ENCODE results near the gene HLCS. TPM values are rescaled to one million over a fixed set of nuclear protein-coding genes. Genes with fewer than 3 reads are reported as not detected.

Gene HLCS
- total and polyA plus RNA-seq, 10 of the 15 experiments (the other 5 are each of a cell fraction or from before 2014, with no cell fraction given): 1.5 to 12.7 (median 9.6) TPM

DNA sequence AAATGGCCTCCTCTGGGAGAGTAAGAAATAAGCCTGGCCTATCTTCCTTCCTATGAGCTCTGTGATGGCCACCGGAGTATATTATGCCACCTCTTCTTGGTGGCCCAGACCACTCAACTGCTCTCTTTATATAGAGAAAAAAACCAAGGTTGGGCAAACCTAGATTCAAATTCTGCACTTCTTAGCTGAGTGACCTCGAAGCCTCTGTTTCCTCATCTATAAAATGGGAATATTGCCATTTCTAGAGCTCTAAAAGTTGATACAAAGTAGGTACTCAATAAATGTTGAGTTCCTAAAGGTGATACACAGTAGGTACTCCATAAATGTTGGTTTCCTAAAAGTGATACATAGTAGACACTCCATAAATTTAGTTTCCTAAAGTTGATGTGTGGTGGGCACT, 120.7 kb downstream of the HLCS start (continued):
- no peak for TF ChIP-seq NKRF (conservative IDR thresholded peaks at IDR 0.05)
- no peak for TF ChIP-seq MXI1 (IDR thresholded peaks at IDR 0.05; ENCODE audit: low read depth, low read length)
- TF ChIP-seq, protein P1, sequence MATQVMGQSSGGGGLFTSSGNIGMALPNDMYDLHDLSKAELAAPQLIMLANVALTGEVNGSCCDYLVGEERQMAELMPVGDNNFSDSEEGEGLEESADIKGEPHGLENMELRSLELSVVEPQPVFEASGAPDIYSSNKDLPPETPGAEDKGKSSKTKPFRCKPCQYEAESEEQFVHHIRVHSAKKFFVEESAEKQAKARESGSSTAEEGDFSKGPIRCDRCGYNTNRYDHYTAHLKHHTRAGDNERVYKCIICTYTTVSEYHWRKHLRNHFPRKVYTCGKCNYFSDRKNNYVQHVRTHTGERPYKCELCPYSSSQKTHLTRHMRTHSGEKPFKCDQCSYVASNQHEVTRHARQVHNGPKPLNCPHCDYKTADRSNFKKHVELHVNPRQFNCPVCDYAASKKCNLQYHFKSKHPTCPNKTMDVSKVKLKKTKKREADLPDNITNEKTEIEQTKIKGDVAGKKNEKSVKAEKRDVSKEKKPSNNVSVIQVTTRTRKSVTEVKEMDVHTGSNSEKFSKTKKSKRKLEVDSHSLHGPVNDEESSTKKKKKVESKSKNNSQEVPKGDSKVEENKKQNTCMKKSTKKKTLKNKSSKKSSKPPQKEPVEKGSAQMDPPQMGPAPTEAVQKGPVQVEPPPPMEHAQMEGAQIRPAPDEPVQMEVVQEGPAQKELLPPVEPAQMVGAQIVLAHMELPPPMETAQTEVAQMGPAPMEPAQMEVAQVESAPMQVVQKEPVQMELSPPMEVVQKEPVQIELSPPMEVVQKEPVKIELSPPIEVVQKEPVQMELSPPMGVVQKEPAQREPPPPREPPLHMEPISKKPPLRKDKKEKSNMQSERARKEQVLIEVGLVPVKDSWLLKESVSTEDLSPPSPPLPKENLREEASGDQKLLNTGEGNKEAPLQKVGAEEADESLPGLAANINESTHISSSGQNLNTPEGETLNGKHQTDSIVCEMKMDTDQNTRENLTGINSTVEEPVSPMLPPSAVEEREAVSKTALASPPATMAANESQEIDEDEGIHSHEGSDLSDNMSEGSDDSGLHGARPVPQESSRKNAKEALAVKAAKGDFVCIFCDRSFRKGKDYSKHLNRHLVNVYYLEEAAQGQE (IDR thresholded peaks at IDR 0.05; ENCODE audit: low read depth, low read length): no peak
- no peak for TF ChIP-seq NFYA (IDR thresholded peaks at IDR 0.05; ENCODE audit: borderline replicate concordance, low read depth, low read length)

- no peaks in the 10 kb centered on the region for H3K4me1 ChIP-seq (ENCODE audit: control insufficient read depth, insufficient read depth, low read length)
- intact Hi-C loops (cut with micrococcal nuclease; ENCODE audit: unreplicated experiment) (no loop called here), in situ Hi-C loops (cut with MboI) (no loop called here)
- no peaks in the 10 kb centered on the region; the same call in 1 of the 2 replicates for H4K20me1 ChIP-seq (ENCODE audit: control insufficient read depth, insufficient read depth)
- ChIA-PET CTCF (no interaction called here), RAD21 (ENCODE audit: unreplicated experiment) (no interaction called here), POLR2A (no interaction called here), SMC1A (ENCODE audit: uncharacterized antibody, unreplicated experiment) (no interaction called here)
- H3K9ac ChIP-seq (ENCODE audit: control insufficient read depth, insufficient read depth, low read length): no peak overlapping the region
- no peak overlapping the region for H3K4me2 ChIP-seq (ENCODE audit: control insufficient read depth, insufficient read depth)
- no TSS peak for BruUV-seq (replicated peaks)
- H3K9me3 ChIP-seq (replicated peaks; ENCODE audit: control insufficient read depth, insufficient read depth, low read length): no peaks in the 10 kb centered on the region
- no peaks in the 10 kb centered on the region for H3K36me3 ChIP-seq (ENCODE audit: control insufficient read depth in 2 of 2, insufficient read depth in 2 of 2, low read length in 1 of 2)
- DNase-seq (ENCODE audit: low read depth, low spot score): no peak
- no peak overlapping the region for H2AFZ ChIP-seq (ENCODE audit: control insufficient read depth, low read depth, low read length)
- 81% methylated on average over 10 of the region's 10 CpGs for WGBS (ENCODE audit: insufficient coverage, insufficient replicate concordance, low lambda C conversion rate, missing lambda C conversion rate)
- no peak overlapping the region for H3K4me3 ChIP-seq
- no peaks in the 10 kb centered on the region for H3K27me3 ChIP-seq (replicated peaks in 1 of 2; ENCODE audit: control insufficient read depth in 2 of 2, insufficient read depth in 2 of 2, low read length in 1 of 2)
- no peak for FAIRE-seq
- H3K27ac ChIP-seq (ENCODE audit: control insufficient read depth, insufficient read depth): no peak overlapping the region
- no peak for ATAC-seq
- no peaks in the 10 kb centered on the region for H3K79me2 ChIP-seq (ENCODE audit: control insufficient read depth, insufficient read depth, low read length)
- TF ChIP-seq LARP7 (IDR thresholded peaks at IDR 0.05) (no peak), RCOR1 (conservative IDR thresholded peaks at IDR 0.05; ENCODE audit: low read depth, low read length) (no peak), ZBTB40 (IDR thresholded peaks at IDR 0.05; ENCODE audit: borderline replicate concordance) (no peak), ATF7 (IDR thresholded peaks at IDR 0.05; ENCODE audit: low read depth) (no peak), ETV6 (conservative IDR thresholded peaks at IDR 0.05 in 1 of 2, IDR thresholded peaks at IDR 0.05 in 1 of 2; ENCODE audit: borderline replicate concordance in 1 of 2, low read depth in 1 of 2) (no peak), GATAD2B (conservative IDR thresholded peaks at IDR 0.05; ENCODE audit: low read depth) (no peak), RFX5 (IDR thresholded peaks at IDR 0.05; ENCODE audit: low read depth, low read length) (no peak), FOS (IDR thresholded peaks at IDR 0.05; ENCODE audit: borderline replicate concordance, extremely low read depth, insufficient read length) (no peak), PAX8 (IDR thresholded peaks at IDR 0.05) (no peak)
Measured at GRCh38 chr21:36845070-36845469, 121.4 kb downstream of the HLCS start.

Data from GM12878 (cell line).